GM19438 (cell line): ENCODE results near the gene HOXD9.

Source experiments
- ATAC-seq: cut with Tn5 transposase; IDR thresholded peaks from one replicate; pipeline ENCODE4 v1.9.1; 2021; ENCODE audit warnings: low read depth; ENCODE audit not compliant: unreplicated experiment

Gene HOXD9

GRCh38 chr2:176122683-176123410, at the start of gene HOXD9:
Gene HOXD9, plus strand, starts transcription at chr2:176122719. Its CDS starts 50 bp downstream, at chr2:176122769.
- ATAC-seq = no peak

GRCh38 chr2:176072951-176073904, 49.3 kb upstream of the HOXD9 start:
- no peak for ATAC-seq

DNA sequence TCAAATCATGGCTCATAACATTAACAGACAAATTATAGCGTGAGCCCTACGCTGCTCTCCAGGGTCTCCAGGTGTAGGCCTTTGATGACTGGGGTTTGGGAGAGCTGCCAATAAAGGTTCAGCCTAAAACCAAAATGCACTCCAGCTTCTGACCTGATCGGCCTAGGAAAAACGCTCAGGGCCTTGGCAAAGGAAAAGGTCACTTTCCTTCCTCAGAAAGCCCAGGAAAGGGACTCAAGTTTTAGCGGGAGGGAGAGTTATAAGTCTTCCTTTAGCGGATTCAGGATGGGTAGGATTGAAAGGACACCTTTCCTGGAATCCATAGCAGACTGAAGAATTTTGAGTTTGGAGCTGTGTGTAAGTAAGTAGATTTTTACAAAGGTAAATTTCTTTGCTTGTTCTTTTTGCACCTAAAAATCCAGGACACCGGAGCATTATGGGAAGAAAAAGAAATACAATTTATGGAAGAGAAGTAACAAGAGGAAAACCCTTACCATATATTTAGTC, 47.5 kb upstream of the HOXD9 start:
- no peak for ATAC-seq

GRCh38 chr2:176075481-176075880, 47.0 kb upstream of the HOXD9 start:
- no peak for ATAC-seq

- ATAC-seq = no peak
Observed at GRCh38 chr2:176076063-176076462, 46.5 kb upstream of the HOXD9 start.

DNA sequence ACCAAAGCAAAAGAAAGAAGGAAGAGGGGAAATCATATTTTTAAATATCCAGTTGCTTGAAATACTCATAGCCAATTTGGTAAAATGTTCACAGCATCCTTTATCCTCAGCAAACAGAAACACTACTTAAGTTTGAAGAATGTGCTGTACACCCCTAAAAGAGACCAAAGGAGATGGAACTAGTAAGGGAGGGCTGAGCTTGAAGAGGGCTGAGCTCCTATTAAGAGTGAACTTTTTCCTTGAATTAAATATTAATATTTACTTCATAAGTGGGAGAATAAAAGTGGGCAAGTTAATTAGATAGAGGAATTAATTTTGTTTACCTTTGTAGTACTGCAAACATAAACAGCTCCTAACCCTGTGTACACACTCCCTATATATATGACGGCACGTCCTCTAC, 45.7 kb upstream of the HOXD9 start:
- no peak for ATAC-seq

DNA sequence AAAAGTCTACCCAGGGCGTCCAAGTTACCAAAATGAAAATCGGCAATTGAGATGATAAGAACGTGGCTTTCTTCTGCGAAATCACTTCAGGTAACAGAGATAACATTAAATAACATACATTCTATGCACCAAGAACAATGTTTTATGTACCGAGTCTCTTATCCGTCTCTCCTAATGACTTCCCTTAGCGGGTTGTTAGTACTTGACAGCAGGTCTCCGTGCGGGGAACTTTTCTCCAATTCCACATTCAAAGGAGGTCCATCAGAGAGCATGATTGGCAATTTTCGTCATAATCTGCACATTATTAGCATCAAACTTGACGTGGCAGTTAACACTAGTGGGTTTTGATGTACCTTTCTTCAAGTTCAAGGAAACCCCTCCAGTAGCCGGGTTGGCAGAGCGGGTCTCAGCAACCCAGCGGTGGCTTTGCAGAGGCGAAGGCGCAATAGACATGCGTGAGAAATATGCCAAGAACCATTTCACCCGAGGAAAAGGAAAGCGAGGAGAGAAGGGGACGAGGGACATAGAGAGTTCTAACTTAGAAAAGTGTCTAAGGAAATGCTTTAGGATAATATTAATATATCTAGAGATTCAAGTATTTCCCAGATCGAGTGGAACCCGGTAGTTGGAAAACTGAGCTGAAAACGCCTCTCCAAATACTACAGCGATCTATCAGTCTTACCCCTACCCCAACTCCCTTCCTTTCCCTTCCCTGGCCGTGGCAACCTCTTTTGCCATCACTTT, 43.8 kb upstream of the HOXD9 start:
- no peak for ATAC-seq

DNA sequence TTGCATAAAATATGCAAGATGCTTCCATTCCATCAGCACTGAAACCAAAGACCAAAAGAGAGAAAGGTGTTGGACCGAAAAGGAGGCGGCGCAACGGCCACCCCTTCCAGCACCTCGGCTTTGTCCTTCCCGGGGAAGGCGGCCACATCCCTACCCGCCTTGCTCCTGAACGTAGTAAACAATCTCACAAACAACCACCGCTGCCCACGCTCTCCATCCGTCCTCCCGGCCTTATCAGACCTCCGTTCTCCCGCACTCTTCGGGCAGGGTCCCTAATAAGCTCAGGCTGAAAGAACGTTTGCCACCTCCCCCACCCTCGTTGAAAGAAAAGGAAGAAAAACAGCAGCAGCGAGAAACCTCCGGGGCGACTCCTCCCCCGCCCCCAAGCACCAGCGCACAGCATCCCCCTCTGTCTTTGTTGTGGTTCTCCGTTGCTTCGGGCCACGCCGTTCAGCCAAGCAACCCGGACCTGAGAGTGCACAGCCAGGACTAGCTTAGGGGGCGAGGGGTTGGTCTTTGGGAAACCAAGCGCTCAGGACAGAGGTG, 43.2 kb upstream of the HOXD9 start:
- ATAC-seq = no peak

DNA sequence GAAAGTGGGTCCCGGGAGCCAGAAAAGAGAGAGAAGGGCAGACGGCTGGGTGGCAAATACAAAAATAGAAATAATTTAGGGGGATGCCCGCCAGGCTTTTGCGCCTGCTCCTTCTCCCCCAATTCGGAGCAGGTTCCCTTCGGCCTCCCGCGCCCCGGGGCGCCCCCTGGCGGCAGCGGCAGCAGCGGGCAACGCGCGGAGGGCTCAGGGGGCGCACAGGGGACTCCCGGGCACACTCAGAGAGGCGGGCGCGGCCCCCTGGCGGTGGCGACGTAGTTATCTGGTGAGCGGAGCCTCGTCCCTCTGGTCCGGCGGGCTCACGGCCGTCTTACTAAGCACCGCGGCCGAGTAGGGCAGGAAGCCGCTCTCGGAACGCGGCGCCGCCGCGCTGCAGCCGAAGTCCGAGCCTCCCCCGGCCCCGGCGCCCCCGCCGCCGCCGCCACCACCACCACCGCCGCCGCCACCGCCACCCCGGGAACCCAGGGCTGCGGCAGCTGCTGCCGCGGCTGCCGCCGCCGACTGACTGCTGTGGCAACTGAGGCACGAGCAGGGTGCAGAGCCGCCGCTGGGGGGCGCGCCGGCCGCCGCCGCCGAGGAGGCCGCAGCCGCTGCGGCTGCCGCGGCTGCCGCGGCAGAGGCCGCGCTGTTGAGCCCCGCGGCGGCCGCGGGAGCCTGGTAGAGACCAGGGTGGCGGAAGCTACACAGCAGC, 42.5 kb upstream of the HOXD9 start:
- ATAC-seq = no peak

DNA sequence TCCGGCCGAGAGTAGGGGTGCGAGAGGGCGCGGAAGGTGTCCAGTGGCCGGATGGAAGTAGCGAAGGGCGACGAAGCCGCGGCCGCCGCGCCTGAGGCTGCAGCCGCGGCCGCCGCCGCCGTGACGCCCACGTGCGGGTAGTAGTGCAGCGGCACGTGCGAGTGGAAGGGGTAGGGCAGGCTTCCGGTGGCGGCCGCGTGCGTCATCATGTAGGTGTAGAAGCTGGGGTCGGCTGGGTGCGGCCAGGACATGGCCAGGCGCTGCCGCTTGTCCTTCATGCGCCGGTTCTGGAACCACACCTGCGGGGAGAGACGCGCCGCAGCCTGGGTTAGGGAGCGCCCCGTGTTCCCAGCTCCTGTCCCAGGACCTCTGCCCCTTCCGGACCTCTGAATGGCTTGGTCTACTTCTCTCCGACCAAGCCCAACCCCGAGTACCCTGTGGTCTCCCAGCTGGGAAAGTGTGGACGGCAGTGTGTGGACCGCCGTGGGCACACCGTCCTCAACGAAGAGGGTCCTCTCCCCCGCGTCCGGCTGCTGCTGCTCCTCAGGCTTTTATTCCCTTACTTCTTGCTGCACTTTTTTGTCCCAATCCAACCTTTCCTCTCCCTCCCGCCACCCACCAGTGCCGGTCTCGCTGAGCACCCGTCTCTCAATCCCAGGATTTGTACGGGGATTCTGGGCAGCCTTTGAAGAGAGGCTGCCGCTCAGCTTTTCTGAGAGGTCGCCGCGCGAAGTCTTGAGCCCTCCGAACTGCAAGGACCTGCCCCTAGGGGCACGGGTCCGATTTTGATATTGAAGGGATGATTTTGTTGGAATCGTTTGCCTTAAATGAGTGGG, 41.8 kb upstream of the HOXD9 start:
- no peak for ATAC-seq

GRCh38 chr2:176081376-176081836, 41.1 kb upstream of the HOXD9 start:
- no peak for ATAC-seq

GRCh38 chr2:176081837-176082524, 40.5 kb upstream of the HOXD9 start:
- ATAC-seq = no peak

GRCh38 chr2:176082525-176082823, 40.0 kb upstream of the HOXD9 start:
- no peak for ATAC-seq

DNA sequence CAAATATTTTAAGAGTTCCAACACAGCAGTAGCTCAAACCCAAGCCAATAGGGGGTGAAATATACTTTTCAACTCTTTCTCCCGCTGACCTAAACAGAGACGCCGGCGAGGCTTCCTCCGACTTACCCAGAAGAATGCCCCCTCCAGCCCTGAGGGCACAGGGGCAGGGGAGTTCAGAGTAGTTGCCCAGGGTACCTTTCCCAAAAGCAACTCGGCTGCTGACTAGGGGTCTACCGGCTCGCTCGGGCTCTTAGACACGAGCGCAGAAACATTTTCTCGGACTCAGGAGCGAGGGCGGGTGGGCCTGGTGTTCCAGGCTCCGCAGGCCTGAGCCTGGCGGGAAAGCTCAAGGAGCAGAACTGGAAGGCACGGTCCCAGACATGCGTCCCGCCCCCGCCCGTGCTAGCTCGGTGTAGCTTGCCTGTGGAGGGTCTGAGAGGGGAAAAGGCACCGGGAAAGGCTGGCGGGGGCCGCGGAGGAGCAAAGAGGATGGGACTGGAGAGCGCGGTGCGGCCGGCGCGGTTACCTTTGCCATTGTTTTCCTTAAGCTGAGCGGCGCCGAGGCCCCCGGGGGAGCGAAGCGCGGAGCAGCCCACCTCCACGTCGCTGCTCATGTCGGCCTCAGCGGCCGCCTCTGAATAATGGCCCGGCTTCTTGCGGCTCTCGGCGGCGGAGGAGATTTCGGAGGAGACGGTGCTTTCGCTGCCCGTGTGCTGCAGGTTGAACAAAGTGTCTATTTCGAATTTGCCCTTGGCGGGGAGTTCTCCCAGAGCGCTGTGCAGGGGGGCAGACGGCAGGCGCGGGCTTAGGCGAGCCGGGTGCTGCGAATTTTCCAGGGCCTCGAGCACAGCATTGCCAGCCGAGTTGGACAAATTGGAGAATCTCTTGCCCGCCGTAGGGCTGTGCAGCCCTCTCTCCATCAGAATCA, 39.4 kb upstream of the HOXD9 start:
- ATAC-seq = no peak

DNA sequence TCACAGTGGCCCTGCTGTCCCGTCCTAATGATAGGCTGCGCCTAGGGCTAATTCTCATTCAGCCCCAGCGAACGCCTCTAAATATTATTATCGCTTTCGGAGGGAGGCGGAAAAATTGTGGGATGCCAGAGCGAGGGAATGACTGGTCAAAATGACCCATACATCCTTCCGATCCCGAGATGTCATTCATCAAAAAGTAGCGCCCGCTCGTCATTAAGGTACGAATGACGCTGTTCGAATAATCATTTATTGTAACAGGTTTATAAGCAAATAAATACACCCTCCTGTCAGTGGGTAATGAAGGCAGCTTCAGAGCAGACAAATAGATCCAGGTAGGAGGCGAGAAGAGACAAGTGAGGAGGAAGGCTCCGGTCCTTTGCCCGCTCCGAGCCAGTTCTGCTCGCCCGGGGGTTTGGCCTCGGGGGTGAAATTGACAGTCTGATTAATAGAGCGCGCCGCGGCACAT, 38.7 kb upstream of the HOXD9 start, which contains the start of gene EVX2:
TSS of gene EVX2 (minus strand) at position 167 of the 466 bp plus-strand sequence. CDS start 186 bp downstream, outside the sequence.
- ATAC-seq = no peak

DNA sequence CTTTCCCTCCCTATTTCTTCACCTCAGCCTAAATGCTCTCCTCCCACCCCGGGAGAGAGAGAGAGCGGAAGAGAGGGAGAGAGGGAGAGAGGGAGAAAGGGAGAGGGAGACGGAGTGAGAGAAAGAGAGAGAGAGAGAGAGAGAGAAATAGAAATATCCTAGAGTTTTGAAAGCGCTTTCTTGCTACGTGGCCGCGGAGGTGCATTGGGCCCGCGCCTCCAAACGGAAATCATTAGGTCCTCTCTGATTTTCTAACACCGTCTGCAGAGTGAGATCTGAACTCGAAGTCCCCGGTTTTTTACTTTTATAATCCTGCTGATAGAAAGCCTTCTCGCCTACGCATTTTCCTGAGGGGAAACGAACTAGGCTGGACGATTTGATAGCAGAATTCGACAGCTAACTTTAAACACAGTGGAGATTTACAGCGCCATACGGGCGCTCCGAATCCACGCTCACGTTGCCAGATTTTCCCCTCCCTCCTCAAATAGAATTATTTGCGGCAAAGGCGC, 37.9 kb upstream of the HOXD9 start:
- ATAC-seq = no peak
